SK-N-SH treated with all-trans-retinoic acid at 6 μM for 48 hours (cell line): Measurements from ENCODE around the gene ZNF124.

ENCODE experiments used
- GLIS3 ChIP-seq: fragments of 250-450 bp; sonication (Bioruptor Pico); IDR thresholded peaks from 2 replicates; pipeline ENCODE4 v1.5.0; 2020; ENCODE audit warnings: mild to moderate bottlenecking, moderate library complexity
- PATZ1 ChIP-seq: fragments of 250-450 bp; sonication (Bioruptor Pico); IDR thresholded peaks from 2 replicates; pipeline ENCODE4 v1.8.0; 2020; ENCODE audit warnings: mild to moderate bottlenecking, moderate library complexity, borderline replicate concordance
- PPARA ChIP-seq: fragments of 250-450 bp; sonication (Bioruptor Pico); IDR thresholded peaks from 2 replicates; pipeline ENCODE4 v1.5.0; 2020; ENCODE audit warnings: mild to moderate bottlenecking, borderline replicate concordance
- ZFP30 ChIP-seq: fragments of 450-650 bp; formaldehyde crosslinking; IDR thresholded peaks from 2 replicates; pipeline ENCODE4 v1.5.0; 2022; ENCODE audit warnings: mild to moderate bottlenecking, moderate library complexity

- no peak for TF ChIP-seq PPARA (CRISPR knock-in tag)
- no peak for TF ChIP-seq GLIS3 (CRISPR knock-in tag)
- no peak for TF ChIP-seq PATZ1 (CRISPR knock-in tag)
- no peak for TF ChIP-seq ZFP30
Observed at GRCh38 chr1:247177755-247178154, 5.9 kb upstream of the ZNF124 start.
